CD8-positive, alpha-beta memory T cell (primary cell): Measurements from ENCODE around the gene NFIB. TPM values are rescaled to one million over a fixed set of nuclear protein-coding genes. Genes with fewer than 3 reads are reported as not detected.

Experiments used
- CTCF ChIA-PET: fragments of 350-600 bp; sonication (Branson Sonifier 250); formaldehyde crosslinking; loops from one replicate; lab custom pipeline; 2021; ENCODE audit warnings: antibody characterized with exemption; lab: Charles Lee
- POLR2A ChIA-PET: fragments of 350-600 bp; sonication (Branson Sonifier 250); formaldehyde crosslinking; loops from one replicate; lab custom pipeline; 2021; ENCODE audit warnings: antibody characterized with exemption; lab: Charles Lee
- DNase-seq, 5 donors: peaks; one replicate each; pipeline versions ENCODE4 v3.0.0 to v3.0.0-alpha.2; 2020 to 2022; ENCODE audit warnings: mixed read lengths in 1 of 5
- H3K27ac ChIP-seq: one replicate; pipeline ENCODE4 v1.7.0; 2013; ENCODE audit warnings: low read depth, mild to moderate bottlenecking, low read length, moderate library complexity
- H3K27me3 ChIP-seq: 2 replicates; pipeline ENCODE4 v1.7.0; 2013; ENCODE audit warnings: low read length, mild to moderate bottlenecking; ENCODE audit not compliant: insufficient read depth, poor library complexity, severe bottlenecking
- H3K36me3 ChIP-seq: 2 replicates; pipeline ENCODE4 v1.7.0; 2013; ENCODE audit warnings: mild to moderate bottlenecking, low read length, moderate library complexity; ENCODE audit not compliant: insufficient read depth
- H3K4me1 ChIP-seq: 2 replicates; pipeline ENCODE4 v1.7.0; 2013; ENCODE audit warnings: mild to moderate bottlenecking, low read length, moderate library complexity; ENCODE audit not compliant: insufficient read depth
- H3K4me3 ChIP-seq: 2 replicates; pipeline ENCODE4 v1.7.0; 2013; ENCODE audit warnings: mild to moderate bottlenecking, low read length
- H3K9me3 ChIP-seq: 2 replicates; pipeline ENCODE4 v1.7.0; 2013; ENCODE audit warnings: mild to moderate bottlenecking, low read length
- H3K27ac Mint-ChIP-seq, 8 donors: one replicate each; pipeline ENCODE4 v1.8.0; 2020 to 2021; ENCODE audit warnings: mixed read lengths in 8 of 8, mild to moderate bottlenecking in 6 of 8, inconsistent platforms in 3 of 8, moderate library complexity in 3 of 8
- H3K27me3 Mint-ChIP-seq, 2 donors: one replicate each; pipeline ENCODE4 v1.8.0; 2020 to 2021; ENCODE audit warnings: mixed read lengths in 2 of 2, mild to moderate bottlenecking in 1 of 2, moderate library complexity in 1 of 2
- H3K36me3 Mint-ChIP-seq, 3 donors: one replicate each; pipeline ENCODE4 v1.8.0; 2020 to 2021; ENCODE audit warnings: mixed read lengths in 3 of 3, inconsistent platforms in 1 of 3, mild to moderate bottlenecking in 1 of 3
- H3K4me1 Mint-ChIP-seq, 3 donors: one replicate each; pipeline ENCODE4 v1.8.0; 2020 to 2021; ENCODE audit warnings: mixed read lengths in 3 of 3, inconsistent platforms in 1 of 3, mild to moderate bottlenecking in 1 of 3
- H3K4me3 Mint-ChIP-seq, 7 donors: one replicate each; pipeline ENCODE4 v1.8.0; 2020 to 2021; ENCODE audit warnings: mixed read lengths in 7 of 7, mild to moderate bottlenecking in 6 of 7, moderate library complexity in 4 of 7, inconsistent platforms in 2 of 7
- H3K9me3 Mint-ChIP-seq, 5 donors: one replicate each; pipeline ENCODE4 v1.8.0; 2020 to 2022; ENCODE audit warnings: mixed read lengths in 5 of 5, mild to moderate bottlenecking in 3 of 5, moderate library complexity in 2 of 5, inconsistent platforms in 1 of 5
- polyA plus RNA-seq: library from polyadenylated mRNA; unstranded; fragments of 300-500 nt; fragmentation: Illumina TruSeq; gene quantifications from one replicate; pipeline ENCODE4 v1.2.3, GENCODE V29; 2021
- total RNA-seq, 2 experiments: library from RNA; stranded (reverse); gene quantifications; one replicate each; pipeline ENCODE4 v1.2.3, GENCODE V29; 2021

Gene NFIB
- total and polyA plus RNA-seq, 3 experiments from 2014 or later: not detected

GRCh38 chr9:14107977-14108376 is 206.0 kb downstream of the NFIB start:
- Histone ChIP-seq H3K9me3 (no peaks in the 10 kb centered on the region), H3K27me3 (no peaks in the 10 kb centered on the region), H3K27ac (no peak overlapping the region), H3K4me1 (no peaks in the 10 kb centered on the region), H3K36me3 (no peaks in the 10 kb centered on the region), H3K4me3 (no peak overlapping the region)
- peaks cover 0 to 11% (median 0%) of the 10 kb centered on the region in 5 donors for H3K9me3 Mint-ChIP-seq
- no peaks in the 10 kb centered on the region for H3K27me3 Mint-ChIP-seq
- H3K27ac Mint-ChIP-seq: no peak overlapping the region
- ChIA-PET POLR2A (no interaction called here), CTCF (no interaction called here)
- H3K36me3 Mint-ChIP-seq: no peaks in the 10 kb centered on the region
- DNase-seq: no peak
- no peak overlapping the region for H3K4me3 Mint-ChIP-seq
- H3K4me1 Mint-ChIP-seq: no peaks in the 10 kb centered on the region

- H3K9me3 ChIP-seq: no peaks in the 10 kb centered on the region
- Mint-ChIP-seq H3K36me3 (no peaks in the 10 kb centered on the region), H3K27ac (no peak overlapping the region), H3K4me3 (no peak overlapping the region), H3K4me1 (no peaks in the 10 kb centered on the region), H3K27me3 (no peaks in the 10 kb centered on the region), H3K9me3 (peaks cover 0 to 11% (median 0%) of the 10 kb centered on the region in 5 donors)
- CTCF ChIA-PET: no interaction called here
- no peaks in the 10 kb centered on the region for H3K4me1 ChIP-seq
- no peaks in the 10 kb centered on the region for H3K27me3 ChIP-seq
- H3K36me3 ChIP-seq: no peaks in the 10 kb centered on the region
- H3K27ac ChIP-seq: no peak overlapping the region
- POLR2A ChIA-PET: no interaction called here
- no peak for DNase-seq
- H3K4me3 ChIP-seq: no peak overlapping the region
These were observed 206.4 kb downstream of the NFIB start for GRCh38 chr9:14107495-14107894.

DNA sequence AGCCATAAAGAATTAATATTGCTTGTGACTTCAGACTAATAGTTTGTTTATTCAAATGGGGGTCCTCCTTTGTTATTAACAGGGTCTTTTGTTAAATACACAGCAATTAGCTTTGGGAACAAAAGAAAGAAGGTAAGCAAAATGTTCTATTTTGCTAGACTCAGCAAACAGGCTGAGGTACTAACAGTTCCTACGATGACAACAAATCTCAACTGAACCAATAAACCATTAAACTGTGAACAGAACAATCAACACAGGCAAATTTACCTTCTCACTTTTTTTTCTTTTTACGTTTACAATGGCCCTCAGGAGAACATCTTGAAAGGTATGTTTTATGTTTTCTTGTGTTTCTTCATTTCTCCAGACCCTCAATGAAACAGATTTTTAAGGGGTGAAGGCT is 207.2 kb downstream of the NFIB start:
- CTCF ChIA-PET: no interaction called here
- Mint-ChIP-seq H3K9me3 (peaks cover 0 to 11% (median 0%) of the 10 kb centered on the region in 5 donors), H3K4me3 (no peak overlapping the region), H3K27me3 (no peaks in the 10 kb centered on the region), H3K27ac (no peak overlapping the region), H3K36me3 (no peaks in the 10 kb centered on the region), H3K4me1 (no peaks in the 10 kb centered on the region)
- H3K27me3 ChIP-seq: no peaks in the 10 kb centered on the region
- H3K4me1 ChIP-seq: no peaks in the 10 kb centered on the region
- no peak overlapping the region for H3K4me3 ChIP-seq
- POLR2A ChIA-PET: no interaction called here
- DNase-seq: no peak
- H3K27ac ChIP-seq: no peak overlapping the region
- H3K36me3 ChIP-seq: no peaks in the 10 kb centered on the region
- H3K9me3 ChIP-seq: no peaks in the 10 kb centered on the region

DNA sequence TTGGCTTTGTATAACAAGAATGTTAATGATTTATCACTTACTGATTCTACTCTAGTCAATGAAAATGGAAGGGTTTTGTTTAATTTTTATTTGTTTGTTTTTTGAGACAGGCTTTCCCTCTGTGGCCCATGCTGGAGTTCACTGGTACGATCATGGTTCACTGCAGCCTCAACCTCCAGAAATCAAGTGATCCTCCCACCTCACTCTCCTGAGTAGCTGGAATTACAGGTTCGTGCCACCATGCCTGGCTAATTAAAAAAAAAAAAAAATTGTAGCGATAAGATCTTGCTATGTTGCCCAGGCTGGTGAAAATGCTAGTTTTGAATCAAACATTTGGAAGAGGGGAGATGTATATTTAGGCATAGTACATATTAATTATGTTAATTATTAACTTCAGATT is 209.4 kb downstream of the NFIB start:
- DNase-seq: no peak
- peaks cover 0 to 11% (median 0%) of the 10 kb centered on the region in 5 donors for H3K9me3 Mint-ChIP-seq
- CTCF ChIA-PET: no interaction called here
- no peak overlapping the region for H3K27ac Mint-ChIP-seq
- Histone ChIP-seq H3K9me3 (no peaks in the 10 kb centered on the region), H3K27ac (no peak overlapping the region), H3K4me3 (no peak overlapping the region), H3K36me3 (no peaks in the 10 kb centered on the region), H3K4me1 (no peaks in the 10 kb centered on the region), H3K27me3 (no peaks in the 10 kb centered on the region)
- no peaks in the 10 kb centered on the region for H3K4me1 Mint-ChIP-seq
- POLR2A ChIA-PET: no interaction called here
- no peaks in the 10 kb centered on the region for H3K36me3 Mint-ChIP-seq
- H3K4me3 Mint-ChIP-seq: no peak overlapping the region
- no peaks in the 10 kb centered on the region for H3K27me3 Mint-ChIP-seq

DNA sequence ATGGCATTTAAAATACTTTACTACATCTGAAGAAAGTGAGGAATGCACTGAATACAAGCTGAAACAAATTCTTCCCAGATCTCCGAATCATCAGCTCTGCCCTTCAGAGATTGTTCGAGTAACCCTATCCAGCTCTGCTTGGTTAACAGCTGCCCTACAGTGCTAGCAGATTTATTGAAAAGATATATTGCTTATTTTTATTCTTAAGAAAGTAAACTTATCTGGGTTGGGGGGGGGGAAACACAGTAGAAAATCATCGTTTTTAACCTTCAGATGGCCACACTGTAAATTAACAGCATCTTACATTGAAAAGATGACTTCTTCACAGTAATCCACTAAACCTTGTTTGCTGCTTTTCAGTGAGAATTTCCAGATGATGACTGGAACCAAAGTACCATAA is 210.8 kb downstream of the NFIB start:
- no peaks in the 10 kb centered on the region for H3K4me1 Mint-ChIP-seq
- Histone ChIP-seq H3K9me3 (no peaks in the 10 kb centered on the region), H3K4me3 (no peak overlapping the region), H3K27me3 (no peaks in the 10 kb centered on the region), H3K27ac (no peak overlapping the region), H3K36me3 (no peaks in the 10 kb centered on the region), H3K4me1 (no peaks in the 10 kb centered on the region)
- no peak overlapping the region for H3K4me3 Mint-ChIP-seq
- no peaks in the 10 kb centered on the region for H3K36me3 Mint-ChIP-seq
- ChIA-PET POLR2A (no interaction called here), CTCF (no interaction called here)
- no peak overlapping the region for H3K27ac Mint-ChIP-seq
- no peak for DNase-seq
- H3K9me3 Mint-ChIP-seq: peaks cover 0 to 11% (median 0%) of the 10 kb centered on the region in 5 donors
- no peaks in the 10 kb centered on the region for H3K27me3 Mint-ChIP-seq

GRCh38 chr9:14099737-14100136 is 214.2 kb downstream of the NFIB start:
- Mint-ChIP-seq H3K27ac (no peak overlapping the region), H3K4me1 (no peaks in the 10 kb centered on the region), H3K36me3 (no peaks in the 10 kb centered on the region), H3K4me3 (no peak overlapping the region), H3K9me3 (peaks cover 0 to 3% (median 0%) of the 10 kb centered on the region in 5 donors), H3K27me3 (no peaks in the 10 kb centered on the region)
- Histone ChIP-seq H3K4me3 (no peak overlapping the region), H3K4me1 (no peaks in the 10 kb centered on the region), H3K27ac (no peak overlapping the region), H3K27me3 (no peaks in the 10 kb centered on the region), H3K36me3 (no peaks in the 10 kb centered on the region), H3K9me3 (no peaks in the 10 kb centered on the region)
- DNase-seq: no peak
- POLR2A ChIA-PET: no interaction called here
- CTCF ChIA-PET: no interaction called here

DNA sequence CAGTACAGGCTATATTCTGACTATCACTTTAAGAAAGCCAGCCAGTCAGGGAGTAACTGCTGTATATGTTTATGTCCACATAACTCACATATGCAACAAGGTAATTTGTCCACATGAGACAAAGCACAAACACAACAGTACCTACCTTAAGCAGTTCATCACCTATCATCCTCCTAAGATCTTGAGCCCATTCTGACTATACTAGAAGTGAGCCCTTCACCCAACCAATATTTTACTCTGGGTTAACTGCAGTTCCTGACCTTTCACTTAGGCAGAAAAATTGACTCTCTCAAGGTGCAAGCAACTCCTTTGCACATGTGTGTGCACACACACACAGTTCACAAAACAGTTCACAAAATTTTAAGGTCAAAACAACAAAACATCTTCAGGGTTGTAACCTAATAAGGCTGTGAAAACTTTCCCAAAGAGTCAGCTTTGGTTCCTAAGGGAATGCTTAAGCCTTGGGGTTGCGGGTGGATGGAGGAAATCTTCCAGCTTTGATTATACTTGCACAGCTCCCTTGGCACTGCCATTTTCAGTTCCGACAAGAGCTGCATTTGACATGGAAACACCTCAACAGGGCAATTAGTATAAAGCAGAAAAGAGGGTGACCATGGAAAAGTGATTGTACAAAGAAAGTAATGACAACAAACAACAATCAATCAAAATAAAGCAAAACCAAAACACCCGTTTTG is 215.3 kb downstream of the NFIB start:
- CTCF ChIA-PET: no interaction called here

GRCh38 chr9:14097666-14098415 is 216.1 kb downstream of the NFIB start:
- H3K27me3 Mint-ChIP-seq: no peaks in the 10 kb centered on the region
- Histone ChIP-seq H3K36me3 (no peaks in the 10 kb centered on the region), H3K4me3 (no peak overlapping the region), H3K4me1 (no peaks in the 10 kb centered on the region), H3K27me3 (no peaks in the 10 kb centered on the region), H3K27ac (no peak overlapping the region), H3K9me3 (no peaks in the 10 kb centered on the region)
- H3K36me3 Mint-ChIP-seq: no peaks in the 10 kb centered on the region
- no peak for DNase-seq
- H3K27ac Mint-ChIP-seq: no peak overlapping the region
- CTCF ChIA-PET: no interaction called here
- no peaks in the 10 kb centered on the region for H3K4me1 Mint-ChIP-seq
- no peaks in the 10 kb centered on the region for H3K9me3 Mint-ChIP-seq
- POLR2A ChIA-PET: no interaction called here
- no peak overlapping the region for H3K4me3 Mint-ChIP-seq

More for the DNA sequence above, 215.3 kb downstream of the NFIB start:
- no peak for DNase-seq
- Mint-ChIP-seq H3K9me3 (no peaks in the 10 kb centered on the region), H3K27ac (no peak overlapping the region), H3K4me1 (no peaks in the 10 kb centered on the region), H3K4me3 (no peak overlapping the region), H3K36me3 (no peaks in the 10 kb centered on the region), H3K27me3 (no peaks in the 10 kb centered on the region)
- Histone ChIP-seq H3K4me3 (no peak overlapping the region), H3K27ac (no peak overlapping the region), H3K36me3 (no peaks in the 10 kb centered on the region), H3K9me3 (no peaks in the 10 kb centered on the region), H3K27me3 (no peaks in the 10 kb centered on the region), H3K4me1 (no peaks in the 10 kb centered on the region)
- POLR2A ChIA-PET: no interaction called here
